ENCODE data around the gene WDR7. TPM values are rescaled to one million over a fixed set of nuclear protein-coding genes. Genes with fewer than 3 reads are reported as not detected.

WDR7 gene
- total and polyA plus RNA-seq, 2 experiments from 2014 or later: 7.0 to 14.8 TPM

DNA sequence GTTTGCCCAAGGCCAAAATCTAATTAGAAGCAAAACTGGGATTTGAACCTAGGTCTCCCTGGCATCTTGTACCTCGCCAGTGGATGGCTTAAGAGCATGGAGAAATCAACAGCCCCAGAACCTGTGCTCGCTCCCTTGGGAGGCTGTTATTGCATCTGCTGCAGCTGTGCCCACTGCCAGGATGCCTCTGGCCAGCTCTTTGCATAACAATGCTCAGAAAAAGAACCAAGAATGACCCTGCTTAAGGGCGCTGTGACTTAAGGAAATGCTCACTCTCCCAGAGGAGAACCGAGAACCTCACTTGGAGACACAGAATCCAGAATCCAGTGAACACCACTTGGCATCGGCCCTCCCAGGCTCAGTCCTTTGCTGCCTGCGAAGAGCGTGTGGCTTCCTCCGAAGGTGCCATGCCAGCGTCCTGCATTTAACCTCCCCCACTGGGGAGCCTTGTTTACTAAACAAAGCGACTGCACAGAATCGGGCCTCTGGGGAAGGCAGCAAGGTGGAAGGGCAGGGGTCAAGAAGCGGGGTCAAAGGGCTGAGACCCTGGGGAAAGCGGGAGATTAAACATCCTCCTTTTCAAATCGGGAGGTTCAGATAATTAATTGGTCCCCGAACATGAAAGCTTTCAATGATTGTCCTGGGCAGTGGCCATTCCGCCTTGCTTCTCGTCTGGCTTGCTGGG, 424.7 kb downstream of the WDR7 start:
- Mint-ChIP-seq H3K4me3 (no peak overlapping the region), H3K27ac (peak overlapping the region; percentile 41; the same call in 1 of the 2 replicates), H3K9me3 (no peaks in the 10 kb centered on the region), H3K4me1 (peaks cover 43% of the 10 kb centered on the region), H3K36me3 (ENCODE audit: low read depth) (no peaks in the 10 kb centered on the region), H3K27me3 (ENCODE audit: insufficient read depth, low read depth, poor library complexity) (peaks cover 10% of the 10 kb centered on the region)
- H4K20me1 ChIP-seq (replicated peaks; ENCODE audit: insufficient read depth): no peaks in the 10 kb centered on the region
- ATAC-seq (peak; percentile 64), DNase-seq (ENCODE audit: low spot score) (peak; percentile 35)
- H3K79me2 ChIP-seq (replicated peaks; ENCODE audit: insufficient read depth): no peaks in the 10 kb centered on the region
- H3K4me1 ChIP-seq (ENCODE audit: insufficient read depth): peaks cover 30% of the 10 kb centered on the region
- H3K4me2 ChIP-seq: peak overlapping the region; percentile 57; the same call in 1 of the 2 replicates
- H3F3A ChIP-seq (replicated peaks; ENCODE audit: low read depth): 0 out of 2 replicates have a peak, but pooled peaks cover 5% of the 10 kb centered on the region
- no peaks in the 10 kb centered on the region for H3K36me3 ChIP-seq (ENCODE audit: insufficient read depth)
- H3K27ac ChIP-seq (ENCODE audit: low read depth): no peak overlapping the region
- H3K9me2 ChIP-seq (ENCODE audit: insufficient read depth): no peaks in the 10 kb centered on the region
- no peaks in the 10 kb centered on the region for H3K27me3 ChIP-seq (ENCODE audit: insufficient read depth)
- H3K4me3 ChIP-seq: no peak overlapping the region
- TF ChIP-seq NANOG (IDR thresholded peaks at IDR 0.05; ENCODE audit: borderline replicate concordance): no peak
- TF ChIP-seq, protein P1, sequence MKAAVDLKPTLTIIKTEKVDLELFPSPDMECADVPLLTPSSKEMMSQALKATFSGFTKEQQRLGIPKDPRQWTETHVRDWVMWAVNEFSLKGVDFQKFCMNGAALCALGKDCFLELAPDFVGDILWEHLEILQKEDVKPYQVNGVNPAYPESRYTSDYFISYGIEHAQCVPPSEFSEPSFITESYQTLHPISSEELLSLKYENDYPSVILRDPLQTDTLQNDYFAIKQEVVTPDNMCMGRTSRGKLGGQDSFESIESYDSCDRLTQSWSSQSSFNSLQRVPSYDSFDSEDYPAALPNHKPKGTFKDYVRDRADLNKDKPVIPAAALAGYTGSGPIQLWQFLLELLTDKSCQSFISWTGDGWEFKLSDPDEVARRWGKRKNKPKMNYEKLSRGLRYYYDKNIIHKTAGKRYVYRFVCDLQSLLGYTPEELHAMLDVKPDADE (IDR thresholded peaks at IDR 0.05): no peak
- no peak for TF ChIP-seq POLR2AphosphoS5 (IDR thresholded peaks at IDR 0.05; ENCODE audit: low read depth)
- TF ChIP-seq, protein P2, sequence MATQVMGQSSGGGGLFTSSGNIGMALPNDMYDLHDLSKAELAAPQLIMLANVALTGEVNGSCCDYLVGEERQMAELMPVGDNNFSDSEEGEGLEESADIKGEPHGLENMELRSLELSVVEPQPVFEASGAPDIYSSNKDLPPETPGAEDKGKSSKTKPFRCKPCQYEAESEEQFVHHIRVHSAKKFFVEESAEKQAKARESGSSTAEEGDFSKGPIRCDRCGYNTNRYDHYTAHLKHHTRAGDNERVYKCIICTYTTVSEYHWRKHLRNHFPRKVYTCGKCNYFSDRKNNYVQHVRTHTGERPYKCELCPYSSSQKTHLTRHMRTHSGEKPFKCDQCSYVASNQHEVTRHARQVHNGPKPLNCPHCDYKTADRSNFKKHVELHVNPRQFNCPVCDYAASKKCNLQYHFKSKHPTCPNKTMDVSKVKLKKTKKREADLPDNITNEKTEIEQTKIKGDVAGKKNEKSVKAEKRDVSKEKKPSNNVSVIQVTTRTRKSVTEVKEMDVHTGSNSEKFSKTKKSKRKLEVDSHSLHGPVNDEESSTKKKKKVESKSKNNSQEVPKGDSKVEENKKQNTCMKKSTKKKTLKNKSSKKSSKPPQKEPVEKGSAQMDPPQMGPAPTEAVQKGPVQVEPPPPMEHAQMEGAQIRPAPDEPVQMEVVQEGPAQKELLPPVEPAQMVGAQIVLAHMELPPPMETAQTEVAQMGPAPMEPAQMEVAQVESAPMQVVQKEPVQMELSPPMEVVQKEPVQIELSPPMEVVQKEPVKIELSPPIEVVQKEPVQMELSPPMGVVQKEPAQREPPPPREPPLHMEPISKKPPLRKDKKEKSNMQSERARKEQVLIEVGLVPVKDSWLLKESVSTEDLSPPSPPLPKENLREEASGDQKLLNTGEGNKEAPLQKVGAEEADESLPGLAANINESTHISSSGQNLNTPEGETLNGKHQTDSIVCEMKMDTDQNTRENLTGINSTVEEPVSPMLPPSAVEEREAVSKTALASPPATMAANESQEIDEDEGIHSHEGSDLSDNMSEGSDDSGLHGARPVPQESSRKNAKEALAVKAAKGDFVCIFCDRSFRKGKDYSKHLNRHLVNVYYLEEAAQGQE (IDR thresholded peaks at IDR 0.05; ENCODE audit: unreplicated experiment): no peak
- H2AFZ ChIP-seq: no peak overlapping the region

DNA sequence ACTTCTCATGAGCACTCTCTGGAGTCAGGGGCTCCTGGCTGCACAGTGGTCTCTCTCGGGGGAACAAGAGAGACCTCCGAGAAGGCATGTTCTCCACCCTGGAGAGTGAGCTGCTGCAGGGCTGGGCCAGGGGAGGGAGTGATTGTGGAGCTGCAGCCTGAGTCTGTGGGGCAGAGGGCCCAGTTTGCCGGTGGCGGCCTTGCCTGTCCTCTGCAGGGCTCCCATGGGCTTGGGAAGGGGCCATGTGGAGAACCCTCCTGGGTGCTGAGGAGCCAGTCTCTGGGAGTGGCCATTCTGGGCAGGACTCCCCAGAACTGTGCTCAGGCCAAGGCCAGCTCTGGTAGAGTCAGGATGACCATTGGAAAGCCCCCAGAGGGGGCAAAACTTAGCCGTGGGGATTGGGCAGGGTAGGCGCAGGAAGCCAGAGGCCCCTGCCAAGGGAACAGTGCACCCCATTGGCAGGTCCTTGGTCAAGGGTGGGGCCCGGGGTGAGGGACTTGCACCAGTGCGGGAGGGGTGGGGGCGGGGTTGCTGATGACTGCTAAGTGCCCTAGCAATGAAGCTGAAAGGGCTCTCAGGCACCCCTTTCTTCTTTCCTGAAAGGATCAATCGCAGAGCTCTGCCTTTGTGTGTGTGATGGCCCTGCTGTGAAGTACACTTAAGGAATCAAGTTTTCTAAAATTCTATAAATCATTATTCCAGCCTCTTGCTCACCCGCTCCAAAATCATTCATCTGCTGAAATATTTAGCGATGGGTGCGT, 426.0 kb downstream of the WDR7 start:
- Histone ChIP-seq H3K4me1 (ENCODE audit: insufficient read depth) (peaks cover 29% of the 10 kb centered on the region), H3K4me3 (no peak overlapping the region), H3K4me2 (no peak overlapping the region), H3K27me3 (ENCODE audit: insufficient read depth) (no peaks in the 10 kb centered on the region), H3K27ac (ENCODE audit: low read depth) (no peak overlapping the region), H3K36me3 (ENCODE audit: insufficient read depth) (no peaks in the 10 kb centered on the region), H3K79me2 (replicated peaks; ENCODE audit: insufficient read depth) (no peaks in the 10 kb centered on the region), H4K20me1 (replicated peaks; ENCODE audit: insufficient read depth) (no peaks in the 10 kb centered on the region), H2AFZ (0 out of 2 replicates have a peak overlapping the region, but pooled peaks have one; percentile 32), H3K9me2 (ENCODE audit: insufficient read depth) (no peaks in the 10 kb centered on the region), H3F3A (replicated peaks; ENCODE audit: low read depth) (0 out of 2 replicates have a peak, but pooled peaks cover 5% of the 10 kb centered on the region)
- peaks cover 32% of the 10 kb centered on the region for H3K4me1 Mint-ChIP-seq
- H3K27me3 Mint-ChIP-seq (ENCODE audit: insufficient read depth, low read depth, poor library complexity): peaks cover 6% of the 10 kb centered on the region
- H3K9me3 Mint-ChIP-seq: no peaks in the 10 kb centered on the region
- H3K36me3 Mint-ChIP-seq (ENCODE audit: low read depth): no peaks in the 10 kb centered on the region
- DNase-seq (ENCODE audit: low spot score) (no peak), ATAC-seq (peak; percentile 26)
- H3K4me3 Mint-ChIP-seq: no peak overlapping the region
- H3K27ac Mint-ChIP-seq: no peak overlapping the region
- TF ChIP-seq, protein P3, sequence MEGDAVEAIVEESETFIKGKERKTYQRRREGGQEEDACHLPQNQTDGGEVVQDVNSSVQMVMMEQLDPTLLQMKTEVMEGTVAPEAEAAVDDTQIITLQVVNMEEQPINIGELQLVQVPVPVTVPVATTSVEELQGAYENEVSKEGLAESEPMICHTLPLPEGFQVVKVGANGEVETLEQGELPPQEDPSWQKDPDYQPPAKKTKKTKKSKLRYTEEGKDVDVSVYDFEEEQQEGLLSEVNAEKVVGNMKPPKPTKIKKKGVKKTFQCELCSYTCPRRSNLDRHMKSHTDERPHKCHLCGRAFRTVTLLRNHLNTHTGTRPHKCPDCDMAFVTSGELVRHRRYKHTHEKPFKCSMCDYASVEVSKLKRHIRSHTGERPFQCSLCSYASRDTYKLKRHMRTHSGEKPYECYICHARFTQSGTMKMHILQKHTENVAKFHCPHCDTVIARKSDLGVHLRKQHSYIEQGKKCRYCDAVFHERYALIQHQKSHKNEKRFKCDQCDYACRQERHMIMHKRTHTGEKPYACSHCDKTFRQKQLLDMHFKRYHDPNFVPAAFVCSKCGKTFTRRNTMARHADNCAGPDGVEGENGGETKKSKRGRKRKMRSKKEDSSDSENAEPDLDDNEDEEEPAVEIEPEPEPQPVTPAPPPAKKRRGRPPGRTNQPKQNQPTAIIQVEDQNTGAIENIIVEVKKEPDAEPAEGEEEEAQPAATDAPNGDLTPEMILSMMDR (conservative IDR thresholded peaks at IDR 0.05; ENCODE audit: low read depth in 2 of 2): no peak
- no peak for TF ChIP-seq NANOG (IDR thresholded peaks at IDR 0.05; ENCODE audit: borderline replicate concordance)
- TF ChIP-seq, protein P4, sequence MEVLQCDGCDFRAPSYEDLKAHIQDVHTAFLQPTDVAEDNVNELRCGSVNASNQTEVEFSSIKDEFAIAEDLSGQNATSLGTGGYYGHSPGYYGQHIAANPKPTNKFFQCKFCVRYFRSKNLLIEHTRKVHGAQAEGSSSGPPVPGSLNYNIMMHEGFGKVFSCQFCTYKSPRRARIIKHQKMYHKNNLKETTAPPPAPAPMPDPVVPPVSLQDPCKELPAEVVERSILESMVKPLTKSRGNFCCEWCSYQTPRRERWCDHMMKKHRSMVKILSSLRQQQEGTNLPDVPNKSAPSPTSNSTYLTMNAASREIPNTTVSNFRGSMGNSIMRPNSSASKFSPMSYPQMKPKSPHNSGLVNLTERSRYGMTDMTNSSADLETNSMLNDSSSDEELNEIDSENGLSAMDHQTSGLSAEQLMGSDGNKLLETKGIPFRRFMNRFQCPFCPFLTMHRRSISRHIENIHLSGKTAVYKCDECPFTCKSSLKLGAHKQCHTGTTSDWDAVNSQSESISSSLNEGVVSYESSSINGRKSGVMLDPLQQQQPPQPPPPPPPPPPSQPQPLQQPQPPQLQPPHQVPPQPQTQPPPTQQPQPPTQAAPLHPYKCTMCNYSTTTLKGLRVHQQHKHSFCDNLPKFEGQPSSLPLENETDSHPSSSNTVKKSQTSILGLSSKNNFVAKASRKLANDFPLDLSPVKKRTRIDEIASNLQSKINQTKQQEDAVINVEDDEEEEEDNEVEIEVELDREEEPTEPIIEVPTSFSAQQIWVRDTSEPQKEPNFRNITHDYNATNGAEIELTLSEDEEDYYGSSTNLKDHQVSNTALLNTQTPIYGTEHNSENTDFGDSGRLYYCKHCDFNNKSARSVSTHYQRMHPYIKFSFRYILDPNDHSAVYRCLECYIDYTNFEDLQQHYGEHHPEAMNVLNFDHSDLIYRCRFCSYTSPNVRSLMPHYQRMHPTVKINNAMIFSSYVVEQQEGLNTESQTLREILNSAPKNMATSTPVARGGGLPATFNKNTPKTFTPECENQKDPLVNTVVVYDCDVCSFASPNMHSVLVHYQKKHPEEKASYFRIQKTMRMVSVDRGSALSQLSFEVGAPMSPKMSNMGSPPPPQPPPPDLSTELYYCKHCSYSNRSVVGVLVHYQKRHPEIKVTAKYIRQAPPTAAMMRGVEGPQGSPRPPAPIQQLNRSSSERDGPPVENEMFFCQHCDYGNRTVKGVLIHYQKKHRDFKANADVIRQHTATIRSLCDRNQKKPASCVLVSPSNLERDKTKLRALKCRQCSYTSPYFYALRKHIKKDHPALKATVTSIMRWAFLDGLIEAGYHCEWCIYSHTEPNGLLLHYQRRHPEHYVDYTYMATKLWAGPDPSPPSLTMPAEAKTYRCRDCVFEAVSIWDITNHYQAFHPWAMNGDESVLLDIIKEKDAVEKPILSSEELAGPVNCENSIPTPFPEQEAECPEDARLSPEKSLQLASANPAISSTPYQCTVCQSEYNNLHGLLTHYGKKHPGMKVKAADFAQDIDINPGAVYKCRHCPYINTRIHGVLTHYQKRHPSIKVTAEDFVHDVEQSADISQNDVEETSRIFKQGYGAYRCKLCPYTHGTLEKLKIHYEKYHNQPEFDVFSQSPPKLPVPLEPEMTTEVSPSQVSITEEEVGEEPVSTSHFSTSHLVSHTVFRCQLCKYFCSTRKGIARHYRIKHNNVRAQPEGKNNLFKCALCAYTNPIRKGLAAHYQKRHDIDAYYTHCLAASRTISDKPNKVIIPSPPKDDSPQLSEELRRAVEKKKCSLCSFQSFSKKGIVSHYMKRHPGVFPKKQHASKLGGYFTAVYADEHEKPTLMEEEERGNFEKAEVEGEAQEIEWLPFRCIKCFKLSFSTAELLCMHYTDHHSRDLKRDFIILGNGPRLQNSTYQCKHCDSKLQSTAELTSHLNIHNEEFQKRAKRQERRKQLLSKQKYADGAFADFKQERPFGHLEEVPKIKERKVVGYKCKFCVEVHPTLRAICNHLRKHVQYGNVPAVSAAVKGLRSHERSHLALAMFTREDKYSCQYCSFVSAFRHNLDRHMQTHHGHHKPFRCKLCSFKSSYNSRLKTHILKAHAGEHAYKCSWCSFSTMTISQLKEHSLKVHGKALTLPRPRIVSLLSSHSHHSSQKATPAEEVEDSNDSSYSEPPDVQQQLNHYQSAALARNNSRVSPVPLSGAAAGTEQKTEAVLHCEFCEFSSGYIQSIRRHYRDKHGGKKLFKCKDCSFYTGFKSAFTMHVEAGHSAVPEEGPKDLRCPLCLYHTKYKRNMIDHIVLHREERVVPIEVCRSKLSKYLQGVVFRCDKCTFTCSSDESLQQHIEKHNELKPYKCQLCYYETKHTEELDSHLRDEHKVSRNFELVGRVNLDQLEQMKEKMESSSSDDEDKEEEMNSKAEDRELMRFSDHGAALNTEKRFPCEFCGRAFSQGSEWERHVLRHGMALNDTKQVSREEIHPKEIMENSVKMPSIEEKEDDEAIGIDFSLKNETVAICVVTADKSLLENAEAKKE (CRISPR knock-in tag; IDR thresholded peaks at IDR 0.05): no peak
